Measurements from ENCODE around the gene RTN1. TPM values are rescaled to one million over a fixed set of nuclear protein-coding genes. Genes with fewer than 3 reads are reported as not detected.
"Not testable (repeated sequence)": the region's sequence is repeated elsewhere in the genome, so short reads cannot be mapped to it uniquely, and the experiment has no call there.

RTN1 gene
- total and polyA plus RNA-seq, 2 donors from 2014 or later = 4.5 to 5.1 TPM

GRCh38 chr14:59664741-59665140 lies 205.8 kb downstream of the RTN1 start:
- Histone ChIP-seq H3K27me3 (ENCODE audit: control insufficient read depth, insufficient read depth, low read length) (no peaks in the 10 kb centered on the region), H3K27ac (ENCODE audit: low read depth in 2 of 2, low read length in 2 of 2) (no peak overlapping the region), H3K36me3 (ENCODE audit: control insufficient read depth in 2 of 3, insufficient read depth in 3 of 3, low read length in 3 of 3) (no peaks in the 10 kb centered on the region), H3K4me1 (ENCODE audit: control insufficient read depth in 2 of 3, insufficient read depth in 2 of 3, low read depth in 1 of 3, low read length in 3 of 3) (no peaks in the 10 kb centered on the region), H3K4me3 (ENCODE audit: low read length in 3 of 3) (no peak overlapping the region), H3K9ac (ENCODE audit: low read length in 3 of 3) (no peak overlapping the region), H3K9me3 (ENCODE audit: control insufficient read depth in 2 of 3, insufficient read depth in 1 of 3, low read length in 3 of 3) (no peaks in the 10 kb centered on the region)
- no peak for DNase-seq
- no peak for FAIRE-seq
- no peak for TF ChIP-seq CTCF (IDR thresholded peaks at IDR 0.05; ENCODE audit: borderline replicate concordance, extremely low read depth, insufficient read depth)
- intact Hi-C loops (cut with DNase I) = no loop called here

GRCh38 chr14:59657769-59658168 lies 212.8 kb downstream of the RTN1 start:
- Histone ChIP-seq H3K4me1 (ENCODE audit: control insufficient read depth in 2 of 3, insufficient read depth in 2 of 3, low read depth in 1 of 3, low read length in 3 of 3) (no peaks in the 10 kb centered on the region), H3K9me3 (ENCODE audit: control insufficient read depth in 2 of 3, insufficient read depth in 1 of 3, low read length in 3 of 3) (no peaks in the 10 kb centered on the region), H3K27ac (ENCODE audit: low read depth in 2 of 2, low read length in 2 of 2) (no peak overlapping the region), H3K36me3 (ENCODE audit: control insufficient read depth in 2 of 3, insufficient read depth in 3 of 3, low read length in 3 of 3) (no peaks in the 10 kb centered on the region), H3K27me3 (ENCODE audit: control insufficient read depth, insufficient read depth, low read length) (no peaks in the 10 kb centered on the region), H3K4me3 (ENCODE audit: low read length in 3 of 3) (no peak overlapping the region), H3K9ac (ENCODE audit: low read length in 3 of 3) (no peak overlapping the region)
- DNase-seq (peak in 1 of 5 donors; percentile 12), FAIRE-seq (no peak)
- intact Hi-C loops (cut with DNase I) = no loop called here
- TF ChIP-seq CTCF (IDR thresholded peaks at IDR 0.05; ENCODE audit: borderline replicate concordance, extremely low read depth, insufficient read depth) = no peak

GRCh38 chr14:59656473-59656872 lies 214.1 kb downstream of the RTN1 start:
- H3K27ac ChIP-seq (ENCODE audit: low read depth in 2 of 2, low read length in 2 of 2) = no peak overlapping the region
- no peaks in the 10 kb centered on the region for H3K4me1 ChIP-seq (ENCODE audit: control insufficient read depth in 2 of 3, insufficient read depth in 2 of 3, low read depth in 1 of 3, low read length in 3 of 3)
- FAIRE-seq (no peak), DNase-seq (no peak)
- TF ChIP-seq CTCF (IDR thresholded peaks at IDR 0.05; ENCODE audit: borderline replicate concordance, extremely low read depth, insufficient read depth) = no peak
- no peak overlapping the region for H3K4me3 ChIP-seq (ENCODE audit: low read length in 3 of 3)
- H3K36me3 ChIP-seq (ENCODE audit: control insufficient read depth in 2 of 3, insufficient read depth in 3 of 3, low read length in 3 of 3) = no peaks in the 10 kb centered on the region
- intact Hi-C loops (cut with DNase I) = no loop called here
- no peaks in the 10 kb centered on the region for H3K9me3 ChIP-seq (ENCODE audit: control insufficient read depth in 2 of 3, insufficient read depth in 1 of 3, low read length in 3 of 3)
- no peak overlapping the region for H3K9ac ChIP-seq (ENCODE audit: low read length in 3 of 3)
- no peaks in the 10 kb centered on the region for H3K27me3 ChIP-seq (ENCODE audit: control insufficient read depth, insufficient read depth, low read length)

GRCh38 chr14:59654131-59654530 lies 216.4 kb downstream of the RTN1 start:
- H3K4me1 ChIP-seq (ENCODE audit: control insufficient read depth in 2 of 3, insufficient read depth in 2 of 3, low read depth in 1 of 3, low read length in 3 of 3); FAIRE-seq; H3K27me3 ChIP-seq (ENCODE audit: control insufficient read depth, insufficient read depth, low read length); H3K9ac ChIP-seq (ENCODE audit: low read length in 3 of 3); H3K36me3 ChIP-seq (ENCODE audit: control insufficient read depth in 2 of 3, insufficient read depth in 3 of 3, low read length in 3 of 3); H3K9me3 ChIP-seq (ENCODE audit: control insufficient read depth in 2 of 3, insufficient read depth in 1 of 3, low read length in 3 of 3); intact Hi-C loops (cut with DNase I); H3K27ac ChIP-seq (ENCODE audit: low read depth in 2 of 2, low read length in 2 of 2); H3K4me3 ChIP-seq (ENCODE audit: low read length in 3 of 3): not testable (repeated sequence)
- peak in 1 of 5 donors; percentile 21 for DNase-seq

- H3K27me3 ChIP-seq (ENCODE audit: control insufficient read depth, insufficient read depth, low read length); FAIRE-seq; H3K27ac ChIP-seq (ENCODE audit: low read depth in 2 of 2, low read length in 2 of 2); intact Hi-C loops (cut with DNase I); H3K9ac ChIP-seq (ENCODE audit: low read length in 3 of 3); DNase-seq; H3K4me3 ChIP-seq (ENCODE audit: low read length in 3 of 3); H3K4me1 ChIP-seq (ENCODE audit: control insufficient read depth in 2 of 3, insufficient read depth in 2 of 3, low read depth in 1 of 3, low read length in 3 of 3); H3K36me3 ChIP-seq (ENCODE audit: control insufficient read depth in 2 of 3, insufficient read depth in 3 of 3, low read length in 3 of 3): not testable (repeated sequence)
- peaks cover 0 to 13% (median 3%) of the 10 kb centered on the region in 3 donors for H3K9me3 ChIP-seq (ENCODE audit: control insufficient read depth in 2 of 3, insufficient read depth in 1 of 3, low read length in 3 of 3)
These were observed 223.7 kb downstream of the RTN1 start for GRCh38 chr14:59646832-59647231.

Data from kidney (tissue), 14 donors.